Tibial nerve (tissue), 4 donors: ENCODE results near the gene CINP.
"Not testable (repeated sequence)": the region's sequence is repeated elsewhere in the genome, so short reads cannot be mapped to it uniquely, and the experiment has no call there.

ENCODE experiments used
- CTCF ChIP-seq, 5 experiments: fragments of 200-600 bp in 3 of 5; fragments of 450-650 bp in 2 of 5; sonication (generic) in 3 of 5; IDR thresholded peaks; one replicate each; pipeline ENCODE4 v1.5.1; 2016 to 2019; ENCODE audit warnings: antibody characterized with exemption in 5 of 5, mild to moderate bottlenecking in 3 of 5, moderate library complexity in 2 of 5
- EP300 ChIP-seq, 2 donors: sonication (generic); formaldehyde crosslinking; IDR thresholded peaks; one replicate each; pipeline ENCODE4 v1.6.1; 2017; ENCODE audit warnings: antibody characterized with exemption in 2 of 2, mild to moderate bottlenecking in 1 of 2

- TF ChIP-seq EP300, CTCF (IDR thresholded peaks at IDR 0.05): not testable (repeated sequence)
These were observed 11.1 kb downstream of the CINP start for GRCh38 chr14:102351593-102351992.
